GM23338 (cell line): ENCODE measurements around the gene USP3. TPM values are rescaled to one million over a fixed set of nuclear protein-coding genes. Genes with fewer than 3 reads are reported as not detected.
A peak's percentile ranks its signal among the peaks of the same experiment; 100 is the strongest.

Experiments used
- ATAC-seq: fragments of 200-7000 bp; cut with Tn5 transposase; 3 replicates; pipeline ENCODE4 v1.9.1; 2020
- DNase-seq: peaks from one replicate; pipeline ENCODE4 v3.0.0-alpha.2; 2015; ENCODE audit warnings: low spot score
- H2AFZ ChIP-seq: fragments of 200-600 bp; sonication (generic); 2 replicates; pipeline ENCODE4 v1.8.0; 2016; ENCODE audit warnings: antibody characterized with exemption, mild to moderate bottlenecking, moderate library complexity
- H3F3A ChIP-seq: fragments of 200-600 bp; sonication (generic); replicated peaks from 2 replicates; pipeline ENCODE4 v1.8.0; 2017; ENCODE audit warnings: antibody characterized with exemption, mixed run types, low read depth
- H3K27ac ChIP-seq: fragments of 200-600 bp; sonication (generic); 2 replicates; pipeline ENCODE4 v1.6.1; 2016; ENCODE audit warnings: low read depth
- H3K27me3 ChIP-seq: fragments of 200-600 bp; sonication (generic); 2 replicates; pipeline ENCODE4 v1.8.0; 2016; ENCODE audit warnings: mild to moderate bottlenecking, mixed run types, moderate library complexity; ENCODE audit not compliant: insufficient read depth
- H3K36me3 ChIP-seq: fragments of 200-600 bp; sonication (generic); 2 replicates; pipeline ENCODE4 v1.8.0; 2016; ENCODE audit warnings: mild to moderate bottlenecking; ENCODE audit not compliant: insufficient read depth
- H3K4me1 ChIP-seq: fragments of 200-600 bp; sonication (generic); 2 replicates; pipeline ENCODE4 v1.8.0; 2016; ENCODE audit warnings: mild to moderate bottlenecking, moderate library complexity; ENCODE audit not compliant: insufficient read depth
- H3K4me2 ChIP-seq: fragments of 200-600 bp; sonication (generic); 2 replicates; pipeline ENCODE4 v1.7.1; 2017; ENCODE audit warnings: mixed run types
- H3K4me3 ChIP-seq: fragments of 200-600 bp; sonication (generic); 2 replicates; pipeline ENCODE4 v1.6.1; 2016; ENCODE audit warnings: mixed run types
- H3K79me2 ChIP-seq: fragments of 200-600 bp; sonication (generic); replicated peaks from 2 replicates; pipeline ENCODE4 v1.8.0; 2017; ENCODE audit warnings: mild to moderate bottlenecking; ENCODE audit not compliant: insufficient read depth
- H3K9me2 ChIP-seq: fragments of 200-600 bp; sonication (generic); 2 replicates; pipeline ENCODE4 v1.8.0; 2017; ENCODE audit not compliant: insufficient read depth
- H4K20me1 ChIP-seq: fragments of 200-600 bp; sonication (generic); replicated peaks from 2 replicates; pipeline ENCODE4 v1.8.0; 2017; ENCODE audit warnings: mild to moderate bottlenecking; ENCODE audit not compliant: insufficient read depth
- H3K27ac Mint-ChIP-seq: 2 replicates; pipeline ENCODE4 v1.8.0; 2020; ENCODE audit warnings: inconsistent platforms, mild to moderate bottlenecking, moderate library complexity, mixed read lengths
- H3K27me3 Mint-ChIP-seq: 3 replicates; pipeline ENCODE4 v1.8.0; 2022; ENCODE audit warnings: low read depth, mild to moderate bottlenecking, moderate library complexity, mixed read lengths, inconsistent platforms; ENCODE audit not compliant: insufficient read depth, poor library complexity
- H3K36me3 Mint-ChIP-seq: 3 replicates; pipeline ENCODE4 v1.8.0; 2021; ENCODE audit warnings: low read depth, mild to moderate bottlenecking, inconsistent platforms, moderate library complexity, mixed read lengths
- H3K4me1 Mint-ChIP-seq: 3 replicates; pipeline ENCODE4 v1.8.0; 2020; ENCODE audit warnings: mild to moderate bottlenecking, inconsistent platforms, mixed read lengths
- H3K4me3 Mint-ChIP-seq: 3 replicates; pipeline ENCODE4 v1.8.0; 2021; ENCODE audit warnings: moderate library complexity, mild to moderate bottlenecking, inconsistent platforms, mixed read lengths
- H3K9me3 Mint-ChIP-seq: 3 replicates; pipeline ENCODE4 v1.8.0; 2020; ENCODE audit warnings: moderate library complexity, mild to moderate bottlenecking, inconsistent platforms, mixed read lengths
- CTCF ChIP-seq, 2 experiments: fragments of 200-600 bp in 1 of 2; sonication (generic) in 1 of 2; conservative IDR thresholded peaks; 2 replicates each; pipeline versions ENCODE4 v1.5.1 to v1.6.1; 2016 to 2017; ENCODE audit warnings: antibody characterized with exemption in 2 of 2, low read depth in 2 of 2, mild to moderate bottlenecking in 2 of 2, moderate library complexity in 1 of 2
- EZH2 ChIP-seq: fragments of 200-600 bp; sonication (generic); IDR thresholded peaks from one replicate; pipeline ENCODE4 v1.8.0; 2017; ENCODE audit warnings: antibody characterized with exemption, mild to moderate bottlenecking, low read depth; ENCODE audit not compliant: unreplicated experiment
- EZH2phosphoT487 ChIP-seq: fragments of 200-600 bp; sonication (generic); IDR thresholded peaks from one replicate; pipeline ENCODE4 v1.8.1; 2018; ENCODE audit warnings: antibody characterized with exemption; ENCODE audit not compliant: unreplicated experiment
- JUNB ChIP-seq: IDR thresholded peaks from one replicate; pipeline ENCODE4 v1.6.1; 2016; ENCODE audit warnings: antibody characterized with exemption; ENCODE audit not compliant: unreplicated experiment
- NANOG ChIP-seq: IDR thresholded peaks from 2 replicates; pipeline ENCODE4 v1.6.1; 2016; ENCODE audit warnings: antibody characterized with exemption, borderline replicate concordance
- POLR2AphosphoS5 ChIP-seq: IDR thresholded peaks from 2 replicates; pipeline ENCODE4 v1.6.1; 2016; ENCODE audit warnings: antibody characterized with exemption, low read depth
- STAT1 ChIP-seq: IDR thresholded peaks from one replicate; pipeline ENCODE4 v1.6.1; 2016; ENCODE audit warnings: antibody characterized with exemption; ENCODE audit not compliant: unreplicated experiment
- ZNF114 ChIP-seq: fragments of 250-450 bp; sonication (Bioruptor Pico); IDR thresholded peaks from 2 replicates; pipeline ENCODE4 v1.5.0; 2020; ENCODE audit warnings: mild to moderate bottlenecking, moderate library complexity
- polyA plus RNA-seq: library from polyadenylated mRNA; unstranded; fragments of >200 nt; fragmentation: Nextera tagmentation; extraction: Ambion mirVana; gene quantifications from 2 replicates; pipeline ENCODE4 v1.2.1, GENCODE V29; 2016
- total RNA-seq: library from RNA; depleted of rRNA; stranded (reverse); fragments of >200 nt; shearing (Covaris generic); gene quantifications from 2 replicates; pipeline ENCODE4 v1.2.3, GENCODE V29; 2014
- TF ChIP-seq, protein P1 (sequence below): fragments of 250-450 bp; sonication (Bioruptor Pico); IDR thresholded peaks from 2 replicates; pipeline ENCODE4 v1.5.0; 2020; ENCODE audit warnings: mild to moderate bottlenecking, moderate library complexity

The USP3 gene
- total and polyA plus RNA-seq, 2 experiments from 2014 or later: 9.7 to 9.9 TPM

- TF ChIP-seq, protein P1, sequence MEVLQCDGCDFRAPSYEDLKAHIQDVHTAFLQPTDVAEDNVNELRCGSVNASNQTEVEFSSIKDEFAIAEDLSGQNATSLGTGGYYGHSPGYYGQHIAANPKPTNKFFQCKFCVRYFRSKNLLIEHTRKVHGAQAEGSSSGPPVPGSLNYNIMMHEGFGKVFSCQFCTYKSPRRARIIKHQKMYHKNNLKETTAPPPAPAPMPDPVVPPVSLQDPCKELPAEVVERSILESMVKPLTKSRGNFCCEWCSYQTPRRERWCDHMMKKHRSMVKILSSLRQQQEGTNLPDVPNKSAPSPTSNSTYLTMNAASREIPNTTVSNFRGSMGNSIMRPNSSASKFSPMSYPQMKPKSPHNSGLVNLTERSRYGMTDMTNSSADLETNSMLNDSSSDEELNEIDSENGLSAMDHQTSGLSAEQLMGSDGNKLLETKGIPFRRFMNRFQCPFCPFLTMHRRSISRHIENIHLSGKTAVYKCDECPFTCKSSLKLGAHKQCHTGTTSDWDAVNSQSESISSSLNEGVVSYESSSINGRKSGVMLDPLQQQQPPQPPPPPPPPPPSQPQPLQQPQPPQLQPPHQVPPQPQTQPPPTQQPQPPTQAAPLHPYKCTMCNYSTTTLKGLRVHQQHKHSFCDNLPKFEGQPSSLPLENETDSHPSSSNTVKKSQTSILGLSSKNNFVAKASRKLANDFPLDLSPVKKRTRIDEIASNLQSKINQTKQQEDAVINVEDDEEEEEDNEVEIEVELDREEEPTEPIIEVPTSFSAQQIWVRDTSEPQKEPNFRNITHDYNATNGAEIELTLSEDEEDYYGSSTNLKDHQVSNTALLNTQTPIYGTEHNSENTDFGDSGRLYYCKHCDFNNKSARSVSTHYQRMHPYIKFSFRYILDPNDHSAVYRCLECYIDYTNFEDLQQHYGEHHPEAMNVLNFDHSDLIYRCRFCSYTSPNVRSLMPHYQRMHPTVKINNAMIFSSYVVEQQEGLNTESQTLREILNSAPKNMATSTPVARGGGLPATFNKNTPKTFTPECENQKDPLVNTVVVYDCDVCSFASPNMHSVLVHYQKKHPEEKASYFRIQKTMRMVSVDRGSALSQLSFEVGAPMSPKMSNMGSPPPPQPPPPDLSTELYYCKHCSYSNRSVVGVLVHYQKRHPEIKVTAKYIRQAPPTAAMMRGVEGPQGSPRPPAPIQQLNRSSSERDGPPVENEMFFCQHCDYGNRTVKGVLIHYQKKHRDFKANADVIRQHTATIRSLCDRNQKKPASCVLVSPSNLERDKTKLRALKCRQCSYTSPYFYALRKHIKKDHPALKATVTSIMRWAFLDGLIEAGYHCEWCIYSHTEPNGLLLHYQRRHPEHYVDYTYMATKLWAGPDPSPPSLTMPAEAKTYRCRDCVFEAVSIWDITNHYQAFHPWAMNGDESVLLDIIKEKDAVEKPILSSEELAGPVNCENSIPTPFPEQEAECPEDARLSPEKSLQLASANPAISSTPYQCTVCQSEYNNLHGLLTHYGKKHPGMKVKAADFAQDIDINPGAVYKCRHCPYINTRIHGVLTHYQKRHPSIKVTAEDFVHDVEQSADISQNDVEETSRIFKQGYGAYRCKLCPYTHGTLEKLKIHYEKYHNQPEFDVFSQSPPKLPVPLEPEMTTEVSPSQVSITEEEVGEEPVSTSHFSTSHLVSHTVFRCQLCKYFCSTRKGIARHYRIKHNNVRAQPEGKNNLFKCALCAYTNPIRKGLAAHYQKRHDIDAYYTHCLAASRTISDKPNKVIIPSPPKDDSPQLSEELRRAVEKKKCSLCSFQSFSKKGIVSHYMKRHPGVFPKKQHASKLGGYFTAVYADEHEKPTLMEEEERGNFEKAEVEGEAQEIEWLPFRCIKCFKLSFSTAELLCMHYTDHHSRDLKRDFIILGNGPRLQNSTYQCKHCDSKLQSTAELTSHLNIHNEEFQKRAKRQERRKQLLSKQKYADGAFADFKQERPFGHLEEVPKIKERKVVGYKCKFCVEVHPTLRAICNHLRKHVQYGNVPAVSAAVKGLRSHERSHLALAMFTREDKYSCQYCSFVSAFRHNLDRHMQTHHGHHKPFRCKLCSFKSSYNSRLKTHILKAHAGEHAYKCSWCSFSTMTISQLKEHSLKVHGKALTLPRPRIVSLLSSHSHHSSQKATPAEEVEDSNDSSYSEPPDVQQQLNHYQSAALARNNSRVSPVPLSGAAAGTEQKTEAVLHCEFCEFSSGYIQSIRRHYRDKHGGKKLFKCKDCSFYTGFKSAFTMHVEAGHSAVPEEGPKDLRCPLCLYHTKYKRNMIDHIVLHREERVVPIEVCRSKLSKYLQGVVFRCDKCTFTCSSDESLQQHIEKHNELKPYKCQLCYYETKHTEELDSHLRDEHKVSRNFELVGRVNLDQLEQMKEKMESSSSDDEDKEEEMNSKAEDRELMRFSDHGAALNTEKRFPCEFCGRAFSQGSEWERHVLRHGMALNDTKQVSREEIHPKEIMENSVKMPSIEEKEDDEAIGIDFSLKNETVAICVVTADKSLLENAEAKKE: no peak
- TF ChIP-seq STAT1 (no peak), EZH2phosphoT487 (no peak), NANOG (no peak), POLR2AphosphoS5 (no peak), JUNB (no peak), EZH2 (no peak), ZNF114 (CRISPR knock-in tag) (no peak)
These were observed 21.5 kb upstream of the USP3 start (continued) for GRCh38 chr15:63482874-63483323.

GRCh38 chr15:63483521-63484371 is 20.6 kb upstream of the USP3 start:
- H3K27ac Mint-ChIP-seq: peak overlapping the region; percentile 9
- Histone ChIP-seq H3F3A (0 out of 2 replicates have a peak, but pooled peaks cover 5% of the 10 kb centered on the region), H3K4me2 (peak overlapping the region; percentile 8), H4K20me1 (no peaks in the 10 kb centered on the region), H3K9me2 (no peaks in the 10 kb centered on the region), H3K4me3 (no peak overlapping the region), H3K4me1 (peaks cover 21% of the 10 kb centered on the region), H2AFZ (no peak overlapping the region), H3K36me3 (no peaks in the 10 kb centered on the region), H3K27ac (0 out of 2 replicates have a peak overlapping the region, but pooled peaks have one; percentile 4), H3K27me3 (no peaks in the 10 kb centered on the region), H3K79me2 (no peaks in the 10 kb centered on the region)
- H3K27me3 Mint-ChIP-seq: peaks cover 10% of the 10 kb centered on the region
- H3K36me3 Mint-ChIP-seq: no peaks in the 10 kb centered on the region
- H3K4me1 Mint-ChIP-seq: peaks cover 39% of the 10 kb centered on the region
- no peaks in the 10 kb centered on the region for H3K9me3 Mint-ChIP-seq
- H3K4me3 Mint-ChIP-seq: no peak overlapping the region; the same call in 2 of the 3 replicates
- ATAC-seq: no peak
- no peak for TF ChIP-seq NANOG
- TF ChIP-seq CTCF (conservative IDR thresholded peaks at IDR 0.05; ENCODE audit: low read depth in 2 of 2): no peak
- TF ChIP-seq STAT1: no peak
- no peak for TF ChIP-seq EZH2
- TF ChIP-seq EZH2phosphoT487: no peak
- no peak for DNase-seq
